Ishikawa (cell line): ENCODE results near the gene TNNI3K.

Experiments used
- CREB1 ChIP-seq: IDR thresholded peaks from 2 replicates; pipeline ENCODE4 v1.6.1; 2012; ENCODE audit warnings: low read depth
- EGR1 ChIP-seq: IDR thresholded peaks from 2 replicates; pipeline ENCODE4 v1.6.1; 2012
- EP300 ChIP-seq: IDR thresholded peaks from 2 replicates; pipeline ENCODE4 v1.6.1; 2012; ENCODE audit warnings: borderline replicate concordance
- FOXM1 ChIP-seq: IDR thresholded peaks from 2 replicates; pipeline ENCODE4 v1.6.1; 2012; ENCODE audit warnings: low read depth, borderline replicate concordance
- MAX ChIP-seq: IDR thresholded peaks from 2 replicates; pipeline ENCODE4 v1.6.1; 2012
- RAD21 ChIP-seq: IDR thresholded peaks from 2 replicates; pipeline ENCODE4 v1.6.1; 2012; ENCODE audit warnings: low read depth
- TAF1 ChIP-seq: IDR thresholded peaks from 2 replicates; pipeline ENCODE4 v1.6.1; 2012; ENCODE audit warnings: low read depth, mild to moderate bottlenecking
- TCF12 ChIP-seq: IDR thresholded peaks from 2 replicates; pipeline ENCODE4 v1.6.1; 2012; ENCODE audit warnings: low read depth
- TEAD4 ChIP-seq: IDR thresholded peaks from 2 replicates; pipeline ENCODE4 v1.6.1; 2012
- YY1 ChIP-seq: IDR thresholded peaks from 2 replicates; pipeline ENCODE4 v1.6.1; 2012; ENCODE audit warnings: low read depth
- ZBTB7A ChIP-seq: IDR thresholded peaks from 2 replicates; pipeline ENCODE4 v1.6.1; 2012; ENCODE audit warnings: low read depth
- TF ChIP-seq, protein P1 (sequence below): IDR thresholded peaks from 2 replicates; pipeline ENCODE4 v1.6.1; 2012; ENCODE audit warnings: low read depth, mild to moderate bottlenecking

- peak; percentile 49; the same call in 1 of the 2 replicates for TF ChIP-seq TAF1
- TF ChIP-seq CREB1 = 0 out of 2 replicates have a peak, but pooled peaks have one; percentile 17
- TF ChIP-seq, protein P1, sequence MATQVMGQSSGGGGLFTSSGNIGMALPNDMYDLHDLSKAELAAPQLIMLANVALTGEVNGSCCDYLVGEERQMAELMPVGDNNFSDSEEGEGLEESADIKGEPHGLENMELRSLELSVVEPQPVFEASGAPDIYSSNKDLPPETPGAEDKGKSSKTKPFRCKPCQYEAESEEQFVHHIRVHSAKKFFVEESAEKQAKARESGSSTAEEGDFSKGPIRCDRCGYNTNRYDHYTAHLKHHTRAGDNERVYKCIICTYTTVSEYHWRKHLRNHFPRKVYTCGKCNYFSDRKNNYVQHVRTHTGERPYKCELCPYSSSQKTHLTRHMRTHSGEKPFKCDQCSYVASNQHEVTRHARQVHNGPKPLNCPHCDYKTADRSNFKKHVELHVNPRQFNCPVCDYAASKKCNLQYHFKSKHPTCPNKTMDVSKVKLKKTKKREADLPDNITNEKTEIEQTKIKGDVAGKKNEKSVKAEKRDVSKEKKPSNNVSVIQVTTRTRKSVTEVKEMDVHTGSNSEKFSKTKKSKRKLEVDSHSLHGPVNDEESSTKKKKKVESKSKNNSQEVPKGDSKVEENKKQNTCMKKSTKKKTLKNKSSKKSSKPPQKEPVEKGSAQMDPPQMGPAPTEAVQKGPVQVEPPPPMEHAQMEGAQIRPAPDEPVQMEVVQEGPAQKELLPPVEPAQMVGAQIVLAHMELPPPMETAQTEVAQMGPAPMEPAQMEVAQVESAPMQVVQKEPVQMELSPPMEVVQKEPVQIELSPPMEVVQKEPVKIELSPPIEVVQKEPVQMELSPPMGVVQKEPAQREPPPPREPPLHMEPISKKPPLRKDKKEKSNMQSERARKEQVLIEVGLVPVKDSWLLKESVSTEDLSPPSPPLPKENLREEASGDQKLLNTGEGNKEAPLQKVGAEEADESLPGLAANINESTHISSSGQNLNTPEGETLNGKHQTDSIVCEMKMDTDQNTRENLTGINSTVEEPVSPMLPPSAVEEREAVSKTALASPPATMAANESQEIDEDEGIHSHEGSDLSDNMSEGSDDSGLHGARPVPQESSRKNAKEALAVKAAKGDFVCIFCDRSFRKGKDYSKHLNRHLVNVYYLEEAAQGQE = no peak
- peak; percentile 32; the same call in 1 of the 2 replicates for TF ChIP-seq MAX
- no peak for TF ChIP-seq EP300
- no peak for TF ChIP-seq ZBTB7A
- peak; percentile 91 for TF ChIP-seq EGR1
- TF ChIP-seq YY1 = peak; percentile 58; the same call in 1 of the 2 replicates
- no peak for TF ChIP-seq RAD21
- TF ChIP-seq TEAD4 = no peak; the same call in 1 of the 2 replicates
- no peak for TF ChIP-seq FOXM1
- TF ChIP-seq TCF12 = no peak
Observed at GRCh38 chr1:74197657-74198552, 37.3 kb upstream of the TNNI3K start, which contains the start of the genes FPGT and LRRIQ3.
